ENCODE measurements around the gene HDAC9.
"Not testable (repeated sequence)": the region's sequence is repeated elsewhere in the genome, so short reads cannot be mapped to it uniquely, and the experiment has no call there.

HDAC9 gene

GRCh38 chr7:18903695-18904094 lies 408.1 kb downstream of the HDAC9 start:
- DNase-seq = no peak

GRCh38 chr7:18905316-18905943 lies 409.9 kb downstream of the HDAC9 start:
- no peak for DNase-seq

GRCh38 chr7:18906901-18907300 lies 411.4 kb downstream of the HDAC9 start:
- no peak for DNase-seq

GRCh38 chr7:18913106-18913505 lies 417.6 kb downstream of the HDAC9 start:
- DNase-seq = no peak

DNA sequence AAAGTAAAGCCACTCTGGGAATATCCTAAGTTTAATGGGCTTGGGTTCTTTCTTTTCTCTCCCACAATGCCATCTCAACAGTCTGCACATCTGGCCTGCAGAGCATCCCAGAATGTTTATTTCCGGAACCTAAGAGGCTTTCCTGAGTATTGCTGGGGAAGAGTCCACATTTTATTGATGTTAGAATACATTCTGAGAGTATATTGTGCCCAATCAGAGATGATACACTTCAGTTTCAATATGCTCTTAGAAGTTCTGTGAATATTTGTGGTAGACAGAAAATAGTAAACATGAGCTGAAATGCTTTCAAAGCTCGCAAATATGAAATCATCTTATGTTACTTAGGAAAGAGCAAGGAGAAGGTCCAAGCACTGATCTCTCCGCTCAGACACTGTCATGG lies 421.3 kb downstream of the HDAC9 start:
- DNase-seq = no peak

- no peak for DNase-seq
These were observed 431.6 kb downstream of the HDAC9 start for GRCh38 chr7:18927134-18927533.

DNA sequence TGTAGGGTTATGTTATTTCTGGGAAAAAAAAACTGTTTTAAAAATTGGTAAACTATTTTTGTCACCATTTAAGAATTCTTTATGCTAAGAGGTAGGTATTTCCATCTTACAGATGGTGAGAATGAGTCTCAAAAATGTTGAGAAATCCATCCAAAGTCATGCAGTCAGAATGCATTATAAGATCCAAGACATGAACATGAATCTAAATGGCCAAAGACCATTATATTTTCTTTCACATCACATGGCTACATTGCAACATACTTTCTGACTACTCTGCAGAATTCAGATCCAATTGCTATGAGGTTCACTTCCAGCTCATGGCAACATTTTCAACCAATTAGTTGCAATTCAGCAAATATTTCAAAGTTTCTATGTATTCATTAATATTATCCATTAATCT lies 440.7 kb downstream of the HDAC9 start:
- no peak for DNase-seq

GRCh38 chr7:18939771-18940592 lies 444.4 kb downstream of the HDAC9 start:
- DNase-seq = no peak

DNA sequence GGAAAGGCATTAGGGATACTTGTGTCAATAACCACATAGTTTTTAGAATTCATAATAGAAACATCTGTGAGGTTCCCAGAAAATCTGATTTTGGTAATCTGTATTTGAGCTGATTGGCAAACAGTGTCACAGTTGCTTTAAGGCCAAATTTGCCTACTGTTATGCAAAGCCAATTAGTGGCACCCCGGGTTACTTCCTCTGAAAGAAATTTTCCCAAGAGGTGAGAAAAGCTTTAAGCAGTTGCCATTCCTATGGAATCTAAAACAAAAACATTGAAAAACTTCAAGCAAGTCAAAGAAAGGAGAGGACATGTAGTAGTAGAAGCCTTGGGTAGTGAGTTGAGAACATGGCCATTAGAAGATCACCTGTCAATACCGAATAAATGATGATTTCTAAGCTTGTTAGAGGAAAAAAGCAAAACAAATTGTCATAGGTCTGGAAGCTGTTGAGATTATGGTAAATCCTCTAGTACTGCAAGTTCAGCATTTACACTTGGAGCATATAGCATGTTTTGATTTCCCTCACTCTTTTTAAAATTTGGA lies 445.1 kb downstream of the HDAC9 start:
- no peak for DNase-seq

- DNase-seq = no peak
These were observed 445.7 kb downstream of the HDAC9 start for GRCh38 chr7:18941207-18941606.

- no peak for DNase-seq
These were observed 453.0 kb downstream of the HDAC9 start for GRCh38 chr7:18948521-18948920.

DNA sequence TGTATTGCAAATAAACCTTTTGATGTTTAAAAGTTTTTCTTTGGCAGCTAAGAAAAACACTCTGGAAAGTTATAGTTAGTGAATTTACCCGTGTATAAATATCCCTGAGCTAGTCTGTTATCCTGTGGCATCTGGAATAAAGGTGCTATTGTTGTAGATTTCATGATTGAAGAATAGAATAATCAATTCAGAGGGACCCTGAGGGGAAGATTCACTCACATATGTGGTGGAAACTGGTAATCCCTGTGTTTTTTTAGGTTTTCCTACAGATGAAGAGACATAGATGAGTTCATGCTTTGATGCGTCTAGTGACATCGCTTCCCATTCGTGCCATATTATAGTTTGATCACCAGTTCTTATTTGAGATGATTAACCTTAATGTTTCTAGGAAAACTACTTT lies 457.3 kb downstream of the HDAC9 start:
- no peak for DNase-seq

DNA sequence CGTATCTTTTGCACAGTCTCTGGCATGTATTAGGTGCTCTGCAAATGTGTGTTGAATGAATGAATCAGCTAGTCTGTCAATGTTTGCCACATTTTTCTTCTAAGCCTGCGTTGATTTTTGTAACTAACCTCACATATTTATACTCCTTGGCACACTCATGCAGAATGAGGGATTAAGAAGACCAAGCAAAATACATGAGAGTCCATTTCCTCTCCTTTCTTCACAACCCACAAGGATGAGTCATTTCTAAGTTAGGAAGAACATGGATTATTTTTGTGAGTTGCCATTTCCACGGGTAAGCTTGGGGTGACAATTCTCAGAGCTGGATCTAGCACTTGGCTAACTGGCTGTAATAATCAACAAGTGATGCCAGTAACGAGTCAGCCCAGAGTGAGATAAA lies 463.1 kb downstream of the HDAC9 start:
- DNase-seq = no peak

DNA sequence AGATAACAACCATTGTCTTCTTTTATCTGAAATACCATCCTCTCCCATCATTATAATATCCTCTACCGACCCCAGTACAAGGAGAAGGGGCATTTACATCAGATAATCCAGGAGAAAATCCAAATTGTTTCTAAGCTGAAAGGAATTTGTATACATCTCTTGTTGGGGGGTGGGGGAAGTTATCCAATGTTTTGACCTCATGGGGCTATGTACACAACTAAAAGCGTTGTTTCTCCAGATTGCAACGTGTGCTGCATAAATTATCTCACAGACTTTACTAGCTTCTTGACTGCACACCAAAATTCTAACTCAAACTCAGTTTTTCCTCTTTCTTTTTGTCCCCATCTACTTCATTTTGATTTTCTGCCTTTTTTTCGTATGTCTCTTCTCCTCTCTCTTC lies 465.2 kb downstream of the HDAC9 start:
- DNase-seq = no peak

DNA sequence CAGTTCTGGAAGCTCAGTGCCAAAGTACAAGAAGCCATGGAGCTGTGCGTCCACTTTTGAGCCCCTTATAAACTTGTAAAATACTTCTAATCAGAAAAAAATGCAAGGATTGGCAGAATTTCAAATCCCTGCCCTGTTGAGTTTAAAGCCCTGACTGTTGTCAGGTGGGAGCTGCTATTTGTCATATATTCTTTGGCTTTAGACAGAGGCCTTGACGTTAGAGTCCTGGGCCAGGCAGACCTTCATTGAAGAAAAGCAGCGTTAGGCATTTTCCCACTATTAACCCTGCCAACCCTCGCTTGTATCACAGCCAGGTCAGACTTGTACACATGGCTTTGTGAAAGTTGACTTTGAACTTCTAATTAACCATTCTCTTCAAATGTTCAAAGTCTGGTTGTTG lies 466.5 kb downstream of the HDAC9 start:
- DNase-seq = no peak

DNA sequence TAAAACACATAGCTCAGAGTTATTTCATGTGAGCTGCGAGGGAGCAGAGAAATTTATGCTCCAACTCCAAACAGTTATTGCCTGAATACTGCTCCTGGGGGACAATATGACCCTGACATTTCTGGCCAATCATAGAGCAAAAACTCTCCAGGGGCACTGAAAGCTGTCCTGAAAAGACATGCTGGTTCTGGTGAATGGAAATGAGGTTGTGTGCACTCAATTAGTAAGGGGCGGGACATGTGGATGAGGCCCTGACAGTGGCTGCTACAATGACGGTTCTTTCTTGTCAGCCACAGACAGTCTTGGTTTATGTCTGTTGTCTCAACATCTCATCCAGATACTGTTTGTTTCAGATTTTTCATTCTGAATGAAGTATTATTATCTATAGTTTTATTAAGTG lies 470.1 kb downstream of the HDAC9 start:
- no peak for DNase-seq

DNA sequence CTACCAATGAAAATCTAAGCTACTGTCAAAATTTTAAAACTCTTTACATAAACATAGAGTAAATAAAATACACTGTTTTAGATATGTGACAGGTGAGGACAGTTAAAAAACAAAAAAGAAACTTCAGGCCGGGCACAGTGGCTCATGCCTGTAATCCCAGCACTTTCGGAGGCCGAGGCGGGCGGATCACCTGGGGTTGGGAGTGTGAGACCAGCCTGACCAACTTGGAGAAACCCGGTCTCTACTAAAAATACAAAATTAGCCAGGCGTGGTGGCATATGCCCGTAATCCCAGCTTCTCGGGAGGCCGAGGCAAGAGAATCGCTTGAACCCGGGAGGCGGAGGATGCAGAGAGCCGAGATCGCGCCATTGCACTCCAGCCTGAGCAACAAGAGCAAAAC lies 472.2 kb downstream of the HDAC9 start:
- not testable (repeated sequence) for DNase-seq

GRCh38 chr7:18971839-18972238 lies 476.3 kb downstream of the HDAC9 start:
- DNase-seq = no peak

DNA sequence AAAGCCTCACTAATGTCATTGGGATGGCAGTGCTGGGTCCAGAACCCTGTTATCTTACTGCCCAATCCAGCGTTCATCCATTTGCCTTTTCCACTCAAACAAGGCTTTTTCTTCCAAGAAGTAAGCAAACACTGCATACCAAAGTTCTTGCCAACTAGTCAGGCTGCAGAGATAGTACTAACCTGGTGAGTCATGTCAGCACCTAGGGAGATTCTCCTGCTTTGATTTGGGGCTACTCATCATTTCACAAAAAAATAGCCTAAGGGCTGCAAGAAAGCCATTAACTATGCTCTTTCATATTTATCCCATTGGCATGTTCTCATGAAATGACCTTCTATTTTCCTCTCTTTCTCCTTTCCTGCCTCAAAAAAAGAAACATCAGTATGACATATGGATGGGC lies 479.3 kb downstream of the HDAC9 start:
- no peak for DNase-seq

DNA sequence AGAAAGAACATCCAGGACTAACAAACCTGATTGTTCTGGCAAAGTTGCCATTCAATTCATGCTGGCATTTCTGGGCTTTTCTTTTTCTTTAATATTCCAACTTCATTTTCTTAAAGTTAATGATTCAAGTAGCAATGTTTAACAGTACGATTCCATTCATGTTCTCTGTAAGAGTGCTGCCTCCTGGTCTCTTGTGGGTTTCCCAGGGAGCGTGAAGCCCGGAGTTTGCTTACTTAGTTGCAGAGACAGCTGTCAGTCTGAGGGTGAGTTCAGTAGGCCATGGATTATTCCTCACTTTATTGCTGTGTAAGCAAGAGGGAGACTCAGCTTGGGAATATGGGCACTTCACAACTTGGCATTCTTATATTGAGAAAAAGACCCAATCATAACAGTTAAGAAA lies 479.7 kb downstream of the HDAC9 start:
- no peak for DNase-seq

- no peak for DNase-seq
These were observed 480.2 kb downstream of the HDAC9 start for GRCh38 chr7:18975689-18976280.

GRCh38 chr7:18976715-18977471 lies 481.3 kb downstream of the HDAC9 start:
- no peak for DNase-seq

DNA sequence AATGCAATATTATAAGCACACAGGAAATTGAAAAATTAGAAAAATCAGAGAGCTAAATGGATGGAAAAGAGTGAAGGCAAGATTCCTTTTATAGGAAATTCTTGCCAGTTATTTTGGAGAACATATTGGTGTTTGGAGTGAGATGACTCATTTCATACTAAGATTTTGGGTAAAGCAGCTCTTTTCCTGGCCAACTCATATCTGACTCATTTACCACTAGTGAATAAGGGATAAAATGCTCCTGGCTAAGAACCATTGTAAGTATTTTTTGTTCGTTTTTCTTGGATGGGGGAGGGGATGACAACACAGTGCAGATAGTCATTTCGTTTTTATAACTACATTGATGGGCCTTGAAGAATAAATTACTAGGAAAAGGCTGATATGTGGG lies 482.6 kb downstream of the HDAC9 start:
- no peak for DNase-seq

All from NCI-H1694 (cell line).